ENCODE results near the gene C16orf82. TPM values are rescaled to one million over a fixed set of nuclear protein-coding genes. Genes with fewer than 3 reads are reported as not detected.

The C16orf82 gene
- total and polyA plus RNA-seq, 2 of the 8 experiments (the other 6 are each of a cell fraction or from before 2014, with no cell fraction given): not detected

- ChIA-PET CTCF (ENCODE audit: partially characterized antibody) (no interaction called here), POLR2A (ENCODE audit: partially characterized antibody) (no interaction called here)
- Histone ChIP-seq H4K5ac (ENCODE audit: insufficient read length, low read depth, low read length) (no peak overlapping the region), H4K8ac (ENCODE audit: extremely low read depth, insufficient read depth, low read length) (no peak overlapping the region), H3K23ac (ENCODE audit: insufficient read length) (no peak overlapping the region), H3K14ac (ENCODE audit: insufficient read length) (no peak overlapping the region), H3K9me3 (ENCODE audit: insufficient read depth in 2 of 2, low read depth in 1 of 2, low read length in 1 of 2) (no peaks in the 10 kb centered on the region), H3K4me3 (ENCODE audit: extremely low read depth in 1 of 4, insufficient read depth in 2 of 4, low read depth in 3 of 4, low read length in 4 of 4) (no peak overlapping the region), H2AK5ac (ENCODE audit: low read depth, low read length) (no peak overlapping the region), H3K4me1 (replicated peaks in 1 of 4; ENCODE audit: control insufficient read depth in 3 of 4, insufficient read depth in 4 of 4, low read length in 3 of 4) (peaks cover 1 to 5% (median 3%) of the 10 kb centered on the region in 4 experiments; a peak in 4 of 7 replicates), H2BK5ac (ENCODE audit: low read depth, low read length) (no peak overlapping the region), H3K79me2 (ENCODE audit: control insufficient read depth in 1 of 2, insufficient read depth in 2 of 2, low read length in 2 of 2) (no peaks in the 10 kb centered on the region), H3K27me3 (replicated peaks in 1 of 4; ENCODE audit: control insufficient read depth in 3 of 4, extremely low read depth in 1 of 4, insufficient read depth in 3 of 4, low read length in 3 of 4) (no peaks in the 10 kb centered on the region), H2BK15ac (ENCODE audit: low read length) (no peak overlapping the region), H2BK12ac (ENCODE audit: low read depth, low read length) (no peak overlapping the region), H3K79me1 (ENCODE audit: low read depth, low read length) (no peaks in the 10 kb centered on the region), H3K9ac (replicated peaks in 1 of 4; ENCODE audit: extremely low read depth in 1 of 4, low read depth in 3 of 4, low read length in 3 of 4) (no peak overlapping the region), H2AFZ (ENCODE audit: low read length) (no peak overlapping the region), H3K18ac (ENCODE audit: extremely low read depth, low read length) (no peak overlapping the region), H3K56ac (replicated peaks; ENCODE audit: insufficient read length, low read depth, low read length) (no peak overlapping the region), H4K91ac (replicated peaks; ENCODE audit: insufficient read length, low read length) (no peak overlapping the region), H3K36me3 (ENCODE audit: control insufficient read depth in 2 of 4, insufficient read depth in 4 of 4, low read length in 3 of 4) (no peaks in the 10 kb centered on the region), H3K4ac (replicated peaks; ENCODE audit: insufficient read length, low read depth, low read length) (no peak overlapping the region), H4K20me1 (replicated peaks in 1 of 2; ENCODE audit: control insufficient read depth in 1 of 2, insufficient read depth in 2 of 2, low read length in 2 of 2) (no peaks in the 10 kb centered on the region), H3K27ac (ENCODE audit: low read depth, low read length) (no peak overlapping the region), H3K4me2 (ENCODE audit: insufficient read depth in 1 of 2, low read depth in 2 of 2, low read length in 2 of 2) (no peak overlapping the region), H3K23me2 (ENCODE audit: low read depth, low read length) (no peaks in the 10 kb centered on the region; the same call in 1 of the 2 replicates), H2BK120ac (replicated peaks; ENCODE audit: low read depth, low read length) (no peak overlapping the region), H2BK20ac (ENCODE audit: low read length) (no peak overlapping the region)
- FAIRE-seq: no peak
- 95% methylated on average over 3 of the region's 3 CpGs; no CpG with 5 or more reads in 1 of the 2 experiments for WGBS, 2 experiments (ENCODE audit: extremely low coverage in 1 of 2, insufficient coverage in 1 of 2, insufficient read length in 1 of 2, insufficient replicate concordance in 2 of 2, low coverage in 1 of 2, low lambda C conversion rate in 2 of 2, missing lambda C conversion rate in 1 of 2)
- DNase-seq (ENCODE audit: low read depth in 1 of 2, low spot score in 2 of 2): no peak
- no peak for TF ChIP-seq KDM1A (IDR thresholded peaks at IDR 0.05; ENCODE audit: borderline replicate concordance, low read length)
- no peak for TF ChIP-seq SIX5 (IDR thresholded peaks at IDR 0.05; ENCODE audit: low read depth, low read length)
- no peak for TF ChIP-seq CEBPB (IDR thresholded peaks at IDR 0.05; ENCODE audit: low read depth, low read length)
- no peak for TF ChIP-seq BRCA1 (IDR thresholded peaks at IDR 0.05; ENCODE audit: low read depth, low read length)
- no peak for TF ChIP-seq JUN (IDR thresholded peaks at IDR 0.05; ENCODE audit: low read depth, low read length)
- no peak for TF ChIP-seq CBX8 (IDR thresholded peaks at IDR 0.05; ENCODE audit: borderline replicate concordance, low read depth, low read length)
- TF ChIP-seq SP4 (IDR thresholded peaks at IDR 0.05; ENCODE audit: low read length): no peak
- TF ChIP-seq GABPA (IDR thresholded peaks at IDR 0.05; ENCODE audit: borderline replicate concordance, insufficient read depth, low read length): no peak
- TF ChIP-seq CTBP2 (IDR thresholded peaks at IDR 0.05; ENCODE audit: borderline replicate concordance, insufficient read depth, insufficient read length, low read length): no peak
- no peak for TF ChIP-seq BCL11A (IDR thresholded peaks at IDR 0.05; ENCODE audit: low read depth in 2 of 2, low read length in 2 of 2)
- TF ChIP-seq TAF7 (optimal IDR thresholded peaks at IDR 0.05; ENCODE audit: borderline replicate concordance, low read depth, low read length): no peak
- TF ChIP-seq KDM4A (IDR thresholded peaks at IDR 0.05; ENCODE audit: low read depth, low read length, severe bottlenecking): no peak
These were observed 12.7 kb upstream of the C16orf82 start for GRCh38 chr16:27053996-27054395.
